GM19193 (cell line): ENCODE data around the gene CD84.

Source experiments
- POLR2A ChIP-seq: IDR thresholded peaks from 4 replicates; pipeline ENCODE4 v1.6.1; 2011; ENCODE audit not compliant: insufficient read depth, insufficient read length; ENCODE audit errors: extremely low read depth

The CD84 gene

DNA sequence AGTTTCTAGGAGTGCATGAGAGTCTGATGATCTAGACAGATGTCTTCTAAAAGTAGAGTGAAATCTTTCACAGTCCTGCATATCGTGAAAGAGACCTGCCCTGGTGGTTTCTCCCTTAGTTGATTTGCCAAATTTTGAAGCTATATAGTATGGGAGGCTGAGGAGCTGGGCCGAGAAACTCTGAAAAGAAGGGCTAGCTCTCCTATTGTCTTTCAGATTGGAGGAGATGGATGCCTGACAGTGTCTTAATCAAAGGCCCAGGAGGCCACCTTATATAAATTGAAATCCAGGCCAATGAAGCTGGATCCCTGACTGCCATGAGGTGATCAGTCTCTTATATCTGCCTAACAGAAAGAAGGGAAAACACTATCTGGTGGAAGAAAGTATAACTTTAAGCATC is 18.4 kb upstream of the CD84 start:
- TF ChIP-seq POLR2A = no peak

DNA sequence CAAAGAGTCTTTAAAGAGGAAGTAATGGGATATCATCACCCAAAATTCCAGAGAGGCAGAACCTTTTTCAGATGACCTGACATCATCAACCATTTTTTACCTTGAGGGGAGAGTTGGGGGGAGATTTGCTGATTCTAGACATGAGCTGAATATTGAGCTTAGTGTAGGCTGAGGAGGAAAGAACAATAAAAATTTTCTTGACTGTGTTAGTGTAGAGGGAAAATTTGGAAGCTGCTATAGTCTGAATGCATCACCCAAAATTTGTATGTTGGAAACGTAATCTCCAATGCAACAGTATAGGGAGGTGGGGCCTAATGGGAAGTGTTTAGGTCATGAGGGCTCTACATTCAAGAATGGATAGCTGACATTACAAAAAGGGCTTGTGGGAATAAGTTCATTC is 17.8 kb upstream of the CD84 start:
- no peak for TF ChIP-seq POLR2A

DNA sequence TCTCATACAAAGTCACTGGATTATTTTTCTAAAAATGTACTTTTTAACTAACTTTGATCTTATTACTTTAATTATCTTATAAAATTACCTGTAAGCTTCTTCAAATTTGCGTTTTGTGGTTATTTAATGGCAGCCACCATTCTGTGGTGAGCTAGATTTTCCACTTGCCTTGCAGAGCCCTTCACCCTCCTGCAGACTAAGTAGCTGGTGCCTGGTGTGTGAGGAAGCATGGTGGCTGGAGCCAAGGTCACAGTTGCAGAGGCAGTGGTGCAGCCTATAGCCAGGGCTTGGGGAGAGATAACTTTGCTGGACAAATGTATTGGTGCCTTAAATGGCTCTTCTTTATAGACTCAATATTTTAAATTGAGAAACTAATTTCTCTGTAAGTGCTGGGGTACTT is 11.2 kb upstream of the CD84 start:
- no peak for TF ChIP-seq POLR2A

DNA sequence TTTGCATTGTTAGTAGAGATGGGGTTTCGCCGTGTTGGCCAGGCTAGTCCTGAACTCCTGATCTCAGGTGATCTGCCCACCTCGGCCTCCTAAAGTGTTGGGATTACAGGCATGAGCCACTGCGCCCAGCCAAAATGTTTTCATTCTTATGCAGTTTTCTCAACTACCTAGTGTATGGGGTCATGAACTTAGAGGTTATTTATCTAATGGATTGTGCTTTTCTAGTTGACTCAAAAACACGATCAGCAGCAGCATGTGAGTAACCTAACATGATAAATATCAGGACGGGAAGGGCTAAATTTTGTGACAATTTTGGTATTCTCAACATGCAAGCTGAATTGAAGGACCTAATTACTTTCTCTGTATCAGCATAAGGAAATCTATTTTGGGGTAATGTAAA is 9.2 kb upstream of the CD84 start:
- TF ChIP-seq POLR2A = no peak

DNA sequence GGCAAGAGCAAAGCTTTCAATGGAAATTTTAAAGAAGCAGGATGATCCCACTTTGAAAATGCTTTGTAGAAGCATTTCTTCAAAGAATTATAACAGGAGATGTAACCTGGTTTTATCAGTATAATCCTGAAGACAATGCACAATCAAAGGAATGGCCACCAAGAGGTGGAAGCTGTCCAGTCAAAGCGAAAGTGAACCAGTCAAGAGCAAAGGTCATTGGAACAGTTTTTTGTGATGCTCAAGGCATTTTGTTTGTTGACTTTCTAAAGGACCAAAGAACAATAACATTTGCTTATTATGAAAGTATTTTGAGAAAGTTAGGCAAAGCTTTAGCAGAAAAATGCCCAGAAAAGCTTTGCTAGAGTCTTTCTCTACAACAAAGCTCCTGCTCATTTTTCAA is 5.5 kb upstream of the CD84 start:
- TF ChIP-seq POLR2A = no peak

GRCh38 chr1:160581961-160582360 is 2.7 kb upstream of the CD84 start:
- TF ChIP-seq POLR2A = no peak

DNA sequence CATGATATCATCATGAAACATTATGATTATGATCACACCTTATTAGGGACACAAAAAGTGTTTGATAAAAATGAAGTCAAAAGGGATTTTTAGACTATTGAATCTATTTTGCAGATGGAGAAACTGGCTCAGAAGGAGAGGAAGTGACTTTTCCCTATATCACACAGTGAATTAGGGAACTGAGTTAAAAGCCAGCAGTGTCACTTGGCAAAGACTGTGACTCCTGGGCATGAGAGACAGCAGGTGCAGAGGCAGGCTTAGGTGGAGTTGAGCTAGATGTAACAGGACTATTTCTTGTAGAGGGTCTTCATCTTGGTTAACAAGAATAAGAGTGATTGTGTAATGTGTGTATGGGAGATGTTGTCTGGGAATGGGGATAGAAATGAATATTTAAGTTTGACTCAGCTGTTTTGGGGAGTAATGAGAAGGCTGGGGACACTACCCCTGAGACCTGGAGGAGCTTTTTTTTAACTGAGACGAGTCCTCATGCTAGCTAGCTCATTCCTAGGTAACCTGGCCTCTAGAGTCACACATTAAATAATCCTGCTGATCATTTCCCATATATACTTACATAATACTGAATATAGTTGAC is 1.0 kb upstream of the CD84 start:
- no peak for TF ChIP-seq POLR2A

- TF ChIP-seq POLR2A = no peak
These were observed 638 bp downstream of the CD84 start for GRCh38 chr1:160578525-160579191.

DNA sequence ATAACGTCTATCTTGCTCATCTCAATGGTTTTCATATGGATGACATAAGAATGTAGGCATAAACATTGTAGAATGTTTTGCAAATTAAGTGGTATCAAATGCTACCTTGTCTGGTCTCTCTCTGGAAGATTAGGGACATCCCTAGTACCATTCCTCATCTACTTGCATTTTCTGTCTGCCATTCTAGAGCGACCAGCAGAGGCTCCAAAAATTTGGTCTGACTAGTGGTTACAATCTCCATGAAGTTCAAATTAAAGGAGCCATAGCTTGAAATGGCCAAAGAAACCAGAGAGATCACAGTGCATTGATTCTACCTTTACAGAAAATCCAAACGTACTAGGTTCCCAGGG is 1.1 kb downstream of the CD84 start:
- TF ChIP-seq POLR2A = no peak

- no peak for TF ChIP-seq POLR2A
These were observed 1.6 kb downstream of the CD84 start for GRCh38 chr1:160577671-160578070.

DNA sequence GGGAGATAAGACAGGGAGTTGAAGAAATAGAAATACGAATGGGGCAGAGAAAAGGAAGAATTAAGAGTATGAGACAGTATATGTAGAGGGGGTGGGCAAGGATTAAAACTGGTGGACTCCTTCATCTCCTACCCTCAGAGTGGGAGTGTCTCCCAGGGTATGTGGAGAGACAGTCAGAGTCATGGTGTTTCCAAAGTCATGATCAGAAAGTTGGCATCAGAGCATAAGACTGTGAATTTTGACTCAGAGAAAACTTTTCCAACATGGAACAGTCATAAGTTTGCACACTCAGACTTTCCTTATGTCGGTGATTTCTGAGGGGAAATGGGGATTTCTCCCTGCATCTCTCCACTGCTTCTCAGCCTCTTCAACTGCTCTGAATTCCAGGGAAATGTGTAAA is 2.4 kb downstream of the CD84 start:
- TF ChIP-seq POLR2A = no peak

DNA sequence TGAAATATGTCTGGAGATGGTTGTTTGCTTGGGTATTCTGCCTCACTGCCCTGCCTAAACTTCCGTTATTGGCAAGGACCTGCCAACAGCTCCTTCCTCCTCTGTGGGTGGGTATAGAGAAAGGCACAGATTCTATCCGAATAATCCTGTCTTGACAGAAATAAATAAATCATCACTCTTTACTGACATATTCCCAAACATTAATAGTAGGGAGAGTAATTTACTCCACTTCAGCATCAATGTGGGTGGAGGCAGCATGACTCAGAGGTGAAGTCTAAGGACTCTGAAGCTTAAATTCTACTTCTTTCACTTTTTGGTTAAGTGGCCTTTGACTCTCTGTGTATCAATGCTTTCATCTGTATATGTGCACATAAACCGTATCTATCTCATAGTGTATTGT is 2.9 kb downstream of the CD84 start:
- no peak for TF ChIP-seq POLR2A

- peak; percentile 22 for TF ChIP-seq POLR2A
These were observed 4.1 kb downstream of the CD84 start for GRCh38 chr1:160575112-160575664.

- no peak for TF ChIP-seq POLR2A
These were observed 8.5 kb downstream of the CD84 start for GRCh38 chr1:160570840-160571239.

DNA sequence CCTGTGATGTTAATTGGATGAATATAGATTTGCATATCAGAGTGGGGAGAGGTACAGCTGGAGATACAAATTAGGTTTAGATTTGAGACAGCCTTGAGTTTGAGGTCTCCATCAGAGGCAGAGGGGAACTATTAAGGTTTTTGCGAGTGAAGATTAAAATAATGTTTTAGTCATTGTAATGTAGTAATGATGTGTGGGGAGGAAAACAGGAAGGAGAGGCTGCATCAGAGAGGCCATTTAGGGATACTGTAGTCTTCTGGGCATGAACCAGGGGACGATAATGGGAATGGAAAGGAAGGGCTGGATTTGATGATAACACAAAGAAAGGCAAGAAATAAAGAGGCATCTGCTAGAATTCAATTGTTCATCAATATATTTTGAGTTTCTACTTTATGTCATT is 9.5 kb downstream of the CD84 start:
- TF ChIP-seq POLR2A = no peak

DNA sequence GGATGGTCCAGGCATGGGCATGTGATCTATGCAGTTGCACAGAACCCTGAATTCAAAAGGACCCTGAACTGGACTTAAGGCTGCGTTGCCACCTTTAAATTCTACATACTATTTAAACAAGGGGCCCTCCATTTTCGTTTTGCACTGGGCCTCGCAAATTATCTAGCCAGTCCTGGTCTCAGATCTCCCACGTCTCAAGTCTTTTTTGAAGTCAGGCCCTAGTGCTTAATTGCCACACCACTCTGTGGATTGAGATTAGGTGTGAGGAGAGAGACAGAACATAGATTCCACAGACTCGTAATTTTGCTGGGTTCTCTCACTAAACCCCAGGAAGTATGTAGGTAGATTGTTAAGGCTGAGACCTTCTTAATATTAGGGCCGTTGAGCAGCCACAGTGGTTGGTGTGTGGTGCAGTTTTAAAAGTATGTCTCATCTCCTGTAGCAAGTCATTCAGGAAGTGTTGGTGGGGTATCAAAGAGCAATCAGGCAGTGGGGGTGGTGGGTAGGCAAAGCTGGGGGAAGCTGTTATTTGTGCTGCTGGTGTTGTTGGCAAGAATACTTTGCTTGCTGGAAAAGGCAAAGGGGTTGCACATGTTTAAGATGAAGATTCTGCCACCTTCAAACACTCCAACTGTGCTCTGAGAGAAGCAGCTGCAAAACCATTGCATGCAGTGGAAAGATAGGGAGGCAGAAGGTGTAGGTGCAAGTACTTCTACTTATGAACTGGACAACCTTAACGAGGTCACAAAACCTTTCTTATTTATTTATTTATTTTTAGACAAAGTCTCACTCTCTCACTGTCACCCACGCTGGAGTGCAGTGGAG is 11.2 kb downstream of the CD84 start:
- TF ChIP-seq POLR2A = no peak

GRCh38 chr1:160567341-160567740 is 12.0 kb downstream of the CD84 start:
- no peak for TF ChIP-seq POLR2A

DNA sequence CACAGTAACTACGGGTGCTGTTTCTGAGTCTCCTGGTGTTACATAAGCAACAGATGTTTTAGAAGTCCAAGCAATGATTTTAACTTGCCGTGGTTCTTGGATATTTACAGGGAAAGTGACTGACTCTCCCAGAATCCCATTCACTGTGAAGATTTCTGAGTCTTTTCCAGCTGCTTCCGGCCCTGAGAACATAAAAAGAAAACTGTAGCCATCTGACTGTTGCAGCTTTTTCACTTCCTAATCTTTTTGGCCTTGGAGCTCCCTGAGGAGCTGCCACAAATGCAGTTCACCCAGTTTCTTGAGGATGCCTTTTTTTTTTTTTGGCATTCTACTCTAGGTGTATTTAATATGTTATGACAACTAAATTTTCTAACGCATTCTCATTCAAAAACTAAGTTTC is 13.7 kb downstream of the CD84 start:
- TF ChIP-seq POLR2A = no peak
